NCI-H1436 treated with DMSO at 0.1 percent for 48 hours (cell line): ENCODE measurements around the gene SH3GLB2.
"Not testable (repeated sequence)": the region's sequence is repeated elsewhere in the genome, so short reads cannot be mapped to it uniquely, and the experiment has no call there.

Experiments used
- DNase-seq: peaks from one replicate; lab custom pipeline; 2025; lab: John Stamatoyannopoulos, UW

Gene SH3GLB2

DNA sequence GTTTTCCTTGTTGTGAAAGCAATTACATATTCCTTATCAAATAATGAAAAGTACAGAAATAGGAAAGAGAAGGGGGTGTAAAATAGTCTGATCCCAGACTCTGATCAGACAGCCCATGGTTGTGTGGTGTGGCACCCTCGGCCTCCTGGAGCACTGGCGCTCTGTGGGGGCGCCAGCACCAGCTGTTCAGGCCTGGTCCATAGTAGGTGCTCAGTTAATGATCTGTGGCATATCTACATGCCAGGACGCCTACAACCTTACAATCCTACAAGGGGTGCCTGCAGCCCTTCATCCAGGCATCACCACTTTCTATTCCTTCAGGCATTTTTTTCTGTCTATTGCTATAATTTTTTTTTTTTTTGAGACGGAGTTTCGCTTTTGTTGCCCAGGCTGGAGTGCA is 24.9 kb upstream of the SH3GLB2 start:
- no peak for DNase-seq

DNA sequence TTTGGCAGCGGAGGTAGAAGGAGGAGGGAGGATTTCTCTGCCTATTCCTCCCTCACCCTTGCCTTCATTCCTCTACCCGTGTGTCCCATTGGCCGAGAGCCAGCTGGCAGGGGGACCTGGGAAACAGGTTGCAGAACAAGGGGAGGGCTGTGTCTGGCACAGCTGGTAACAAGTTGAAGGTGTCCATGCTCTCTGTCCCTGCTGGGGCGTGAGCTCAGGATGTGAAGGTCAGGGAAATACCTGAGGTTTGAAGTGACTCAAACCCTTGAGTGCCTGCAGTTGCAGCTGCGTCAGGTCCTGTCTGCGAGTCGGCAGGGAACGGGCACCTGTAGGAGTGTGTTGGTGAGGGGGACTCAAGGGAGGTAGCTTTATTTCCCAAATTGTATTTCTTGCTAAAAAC is 24.5 kb upstream of the SH3GLB2 start:
- DNase-seq = no peak

DNA sequence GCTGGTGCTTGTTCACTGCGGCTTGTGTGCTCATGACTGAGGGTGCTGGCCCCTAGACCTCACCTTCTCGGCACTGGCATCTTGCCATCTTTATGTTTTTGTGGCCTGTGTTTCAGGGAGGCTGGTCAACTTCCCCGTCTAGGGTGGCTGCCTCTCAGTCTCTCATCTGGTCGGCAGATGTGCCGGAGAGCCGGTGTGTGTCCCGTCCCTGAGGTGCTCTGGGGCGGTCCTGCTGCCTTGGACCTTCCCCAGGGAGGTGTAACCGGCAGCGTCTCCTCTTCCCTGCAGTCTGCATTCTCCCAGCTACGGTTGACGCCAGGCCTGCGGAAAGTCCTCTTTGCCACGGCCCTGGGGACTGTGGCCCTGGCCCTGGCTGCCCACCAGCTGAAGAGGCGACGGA is 13.9 kb upstream of the SH3GLB2 start:
- DNase-seq = no peak

DNA sequence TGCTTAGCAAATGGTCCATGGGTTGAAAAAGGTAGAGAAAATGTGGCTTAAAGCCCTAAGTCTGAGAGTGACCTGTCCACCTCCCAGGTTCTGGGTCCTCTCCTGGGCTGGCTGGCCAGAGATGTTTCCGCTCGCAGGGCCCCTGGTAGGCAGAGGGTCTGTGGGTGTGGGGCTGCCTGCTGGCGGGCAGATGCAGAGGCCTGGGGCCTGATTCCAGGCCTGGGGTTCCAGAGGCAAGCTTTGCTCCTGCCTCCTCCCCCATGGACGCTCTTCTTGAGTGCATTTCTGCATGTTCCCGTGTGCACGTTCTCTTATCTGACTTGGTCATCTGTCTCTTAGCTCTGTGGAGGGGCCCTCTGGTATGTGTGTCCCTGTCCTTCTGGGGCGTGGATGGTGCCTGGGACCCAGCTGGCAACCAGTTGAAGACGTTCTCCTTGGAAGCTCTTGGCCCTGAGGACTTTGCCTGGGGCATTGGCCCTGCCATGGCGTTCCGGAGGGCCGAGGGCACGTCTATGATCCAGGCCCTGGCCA is 12.0 kb upstream of the SH3GLB2 start:
- no peak for DNase-seq

DNA sequence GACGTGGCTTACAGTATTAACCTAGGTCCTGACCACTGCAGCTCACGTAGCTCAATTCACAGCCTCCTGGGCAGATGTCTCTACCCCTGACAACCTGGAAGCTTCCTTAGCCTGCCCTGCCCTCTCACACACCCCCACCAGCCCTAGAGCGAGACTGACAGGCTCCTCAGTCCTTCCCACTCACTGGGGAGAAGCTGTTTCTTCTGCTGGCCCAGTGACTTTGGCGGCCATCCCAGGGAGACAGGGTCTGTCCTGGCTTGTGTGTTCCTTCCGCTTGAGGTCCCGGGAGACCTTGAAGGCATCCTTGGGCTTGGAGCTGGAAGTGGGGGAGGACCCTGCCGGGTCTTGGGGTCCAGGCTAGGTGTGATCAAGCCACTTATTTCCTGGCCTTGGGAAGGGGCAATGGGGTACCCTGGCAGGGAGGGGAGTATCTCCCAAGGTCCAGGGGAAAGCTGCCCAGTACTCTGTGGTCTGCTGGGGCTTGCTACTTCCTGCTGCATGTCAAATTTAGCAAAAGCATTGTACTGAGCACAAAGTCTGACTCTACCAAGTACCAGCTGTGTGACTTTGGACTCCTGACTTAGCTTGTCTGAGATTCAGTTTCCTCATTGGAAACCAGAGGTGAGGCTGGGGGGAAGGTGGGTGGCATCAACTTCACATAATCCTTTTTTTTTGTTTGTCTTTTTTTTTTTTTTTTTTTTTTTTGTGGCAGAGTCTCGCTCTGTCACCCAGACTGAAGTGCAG is 10.2 kb upstream of the SH3GLB2 start:
- DNase-seq = no peak

DNA sequence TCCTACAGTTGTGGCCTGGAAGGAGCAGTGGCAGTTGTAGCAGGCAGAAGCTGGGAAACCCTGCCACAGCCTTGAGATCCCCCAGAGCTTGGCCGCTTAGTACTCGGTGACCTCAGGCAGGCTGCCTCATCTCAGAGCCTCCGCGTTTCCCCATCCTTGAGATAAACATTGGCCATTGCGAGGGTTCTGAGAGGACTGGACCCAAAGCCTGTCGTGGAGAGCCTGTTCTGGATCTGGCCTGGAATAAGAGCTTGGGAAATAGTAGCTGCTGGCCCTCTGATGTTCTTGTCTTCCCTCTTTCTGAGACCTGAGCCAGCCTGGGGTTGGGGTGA is 9.6 kb upstream of the SH3GLB2 start:
- DNase-seq = no peak

DNA sequence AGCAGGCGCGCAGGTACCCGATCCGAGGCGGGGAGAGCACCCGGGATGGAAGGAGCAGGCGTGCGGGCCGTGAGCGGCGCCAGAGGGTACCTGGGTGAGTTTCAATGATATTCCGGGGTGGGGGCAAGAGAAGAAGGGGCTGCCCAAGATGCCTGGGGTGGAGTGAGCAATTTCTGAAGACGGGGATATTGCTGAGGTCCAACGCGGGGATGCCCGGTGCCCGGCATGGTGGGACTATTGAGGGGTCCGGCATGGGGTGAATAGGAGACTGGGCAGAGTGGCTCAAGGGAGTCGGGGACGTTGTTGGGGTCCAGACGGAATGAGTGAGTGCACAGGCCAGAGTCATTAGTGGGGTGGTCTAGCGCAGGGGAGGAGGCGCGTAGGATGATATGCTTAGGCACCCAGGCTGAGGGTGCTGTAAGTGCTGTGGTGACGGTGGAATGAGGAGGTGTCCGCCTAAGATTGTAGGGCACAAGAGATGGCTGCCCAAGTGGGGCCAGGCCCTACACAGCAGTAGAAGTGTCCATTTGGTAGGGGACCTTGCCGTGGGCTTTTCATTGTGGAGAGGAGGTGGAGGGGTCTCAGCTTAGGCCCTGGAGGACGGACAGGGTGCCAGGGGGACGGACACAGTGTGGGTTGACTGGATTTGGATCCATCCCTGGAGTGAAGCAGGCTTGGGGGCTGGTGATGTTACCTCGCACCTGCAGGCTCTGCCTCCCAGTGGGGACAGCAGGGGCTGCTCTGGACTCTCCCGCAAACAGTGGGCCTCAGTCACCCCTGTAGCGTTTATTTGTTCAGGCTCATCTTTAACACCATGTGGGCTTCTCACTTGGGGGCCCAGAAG is 9.0 kb upstream of the SH3GLB2 start:
- DNase-seq = no peak

DNA sequence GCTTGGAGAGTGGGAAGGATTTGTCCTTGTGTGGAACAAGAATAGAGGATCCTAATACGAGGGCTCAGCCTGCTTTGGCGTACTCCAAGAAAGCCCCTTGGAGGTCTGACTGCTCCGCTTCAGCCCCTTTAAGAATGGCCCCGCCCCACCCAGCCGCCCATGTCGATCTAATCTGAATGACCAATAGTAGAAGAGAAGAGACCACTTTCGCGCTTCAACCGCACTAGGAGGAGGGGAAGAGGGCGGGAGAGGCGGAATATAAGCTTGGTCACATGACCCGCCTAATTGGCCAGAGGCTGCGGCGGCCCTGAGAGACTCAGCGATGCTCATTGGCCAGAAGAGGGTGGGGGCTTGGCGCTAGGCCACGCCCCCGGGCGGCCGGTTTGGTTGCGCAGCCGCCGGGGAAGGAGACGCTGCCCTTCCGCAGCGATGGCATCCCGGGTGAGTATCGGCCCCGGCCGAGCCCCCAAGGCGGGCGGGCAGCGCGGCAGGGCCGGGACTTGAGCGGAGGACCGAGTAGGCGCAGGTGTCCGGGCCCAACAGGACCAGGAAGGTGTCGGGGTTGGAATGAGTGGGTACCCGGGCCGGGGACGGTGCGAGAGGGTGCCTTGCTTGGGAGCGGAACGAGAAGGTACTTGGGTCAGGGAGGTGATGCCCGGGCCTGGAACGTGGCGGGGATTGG is 8.3 kb upstream of the SH3GLB2 start, which contains the start of gene MIGA2:
Gene MIGA2 (plus strand): TSS at position 386 of the 682 bp plus-strand sequence. CDS start 3,969 bp downstream, outside the sequence.
- peak; percentile 98 for DNase-seq

DNA sequence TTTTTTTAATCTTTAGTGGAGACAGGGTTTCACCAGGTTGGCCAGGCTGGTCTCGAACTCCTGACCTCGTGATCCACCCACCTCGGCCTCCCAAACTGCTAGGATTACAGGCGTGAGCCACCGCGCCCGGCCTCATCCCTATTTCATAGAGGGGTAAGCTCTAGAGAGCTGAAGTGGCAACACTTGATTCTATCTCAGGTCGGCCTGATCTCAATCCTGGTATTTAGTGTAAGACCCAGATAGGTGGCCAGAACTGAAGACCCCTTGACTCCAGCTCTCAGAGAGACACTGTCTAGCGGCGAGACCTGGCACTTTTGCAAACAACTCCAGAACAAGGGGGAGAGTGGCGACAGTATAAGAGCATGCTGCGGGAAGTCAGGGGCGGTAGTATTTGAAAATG is 7.7 kb upstream of the SH3GLB2 start:
- not testable (repeated sequence) for DNase-seq

DNA sequence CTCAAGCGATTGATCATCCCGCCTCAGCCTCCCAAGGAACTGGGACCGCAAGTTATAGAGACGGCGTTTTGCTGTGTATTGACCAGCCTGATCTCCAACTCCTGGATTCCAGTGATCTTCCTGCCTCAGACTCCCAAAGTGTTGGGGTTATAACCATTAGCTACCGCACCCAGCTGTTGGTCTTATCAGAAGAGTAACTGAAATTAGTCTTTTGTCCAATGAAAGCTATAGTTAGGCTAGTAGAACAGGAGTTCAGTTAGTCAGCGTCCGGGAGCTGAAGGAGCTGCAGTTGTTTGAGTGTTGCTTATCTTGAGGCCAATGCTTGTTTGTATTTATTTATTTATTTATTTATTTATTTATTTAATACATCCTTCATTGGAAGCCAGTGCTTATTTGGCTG is 5.1 kb upstream of the SH3GLB2 start:
- DNase-seq = no peak

DNA sequence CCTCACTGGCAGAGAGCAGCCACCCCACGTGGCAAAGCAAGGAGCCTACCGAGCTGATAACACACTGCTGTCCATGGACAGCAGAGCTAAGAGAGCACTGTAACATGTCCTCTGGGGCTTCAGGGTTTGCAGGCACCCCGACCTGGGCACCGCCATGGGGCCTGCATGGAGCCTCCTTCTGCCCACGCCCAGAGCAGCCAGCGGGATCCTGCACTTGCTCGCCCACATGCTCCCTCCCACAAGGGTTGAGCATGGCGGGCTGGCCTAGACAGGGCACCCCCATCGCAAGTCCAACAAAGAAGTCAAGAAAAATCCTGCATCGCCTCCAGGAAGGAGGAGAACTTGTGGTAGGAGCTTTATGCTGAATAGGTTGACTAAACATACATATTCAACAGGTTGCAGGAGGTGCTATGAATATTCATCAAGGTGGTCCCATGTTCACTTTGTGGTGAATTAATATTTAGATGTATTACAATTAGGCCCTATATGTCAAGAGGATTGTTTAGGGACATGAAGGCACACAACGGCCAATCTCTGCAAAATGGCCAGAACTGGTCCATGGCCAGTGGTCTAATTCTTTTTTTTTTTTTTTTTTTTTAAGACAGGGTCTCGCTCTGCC is 4.5 kb upstream of the SH3GLB2 start:
- no peak for DNase-seq

DNA sequence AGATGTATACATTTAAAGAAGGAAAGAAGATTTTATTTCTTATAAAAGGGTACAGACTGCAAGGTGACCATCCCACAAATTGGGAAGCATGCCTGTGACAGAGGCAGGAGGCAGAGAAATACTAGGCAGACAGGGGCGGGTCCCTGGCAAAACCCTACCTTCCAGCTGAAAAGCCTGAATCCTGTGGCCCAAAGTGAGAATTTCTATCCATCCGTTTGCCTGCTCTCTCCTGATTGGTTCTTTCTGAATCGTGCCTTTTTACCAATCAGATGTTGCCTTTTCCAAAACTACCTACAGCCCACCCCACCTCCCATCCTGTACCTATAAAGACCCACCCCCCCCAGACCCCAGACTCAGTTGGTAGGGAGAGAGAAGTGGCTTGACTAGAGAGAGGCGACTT is 3.4 kb upstream of the SH3GLB2 start:
- no peak for DNase-seq

DNA sequence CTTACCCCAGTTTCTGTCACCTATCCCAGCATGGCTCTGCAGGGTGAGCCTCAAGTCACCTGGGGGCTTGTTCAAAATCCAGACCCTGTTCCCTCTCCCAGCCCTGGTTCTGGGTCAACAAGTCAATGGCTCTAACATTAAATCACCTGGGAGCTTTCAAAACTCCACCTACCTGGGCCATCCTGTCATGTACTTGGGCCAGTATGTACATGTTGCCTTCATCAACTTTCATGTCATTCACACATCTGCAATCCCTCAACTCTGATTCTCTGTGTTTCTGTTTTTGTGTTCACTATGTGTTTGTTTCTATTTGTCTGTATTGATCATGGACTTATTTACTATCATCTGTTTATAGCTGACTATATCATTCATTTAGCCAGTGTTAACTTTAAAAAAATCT is 2.1 kb upstream of the SH3GLB2 start:
- no peak for DNase-seq

DNA sequence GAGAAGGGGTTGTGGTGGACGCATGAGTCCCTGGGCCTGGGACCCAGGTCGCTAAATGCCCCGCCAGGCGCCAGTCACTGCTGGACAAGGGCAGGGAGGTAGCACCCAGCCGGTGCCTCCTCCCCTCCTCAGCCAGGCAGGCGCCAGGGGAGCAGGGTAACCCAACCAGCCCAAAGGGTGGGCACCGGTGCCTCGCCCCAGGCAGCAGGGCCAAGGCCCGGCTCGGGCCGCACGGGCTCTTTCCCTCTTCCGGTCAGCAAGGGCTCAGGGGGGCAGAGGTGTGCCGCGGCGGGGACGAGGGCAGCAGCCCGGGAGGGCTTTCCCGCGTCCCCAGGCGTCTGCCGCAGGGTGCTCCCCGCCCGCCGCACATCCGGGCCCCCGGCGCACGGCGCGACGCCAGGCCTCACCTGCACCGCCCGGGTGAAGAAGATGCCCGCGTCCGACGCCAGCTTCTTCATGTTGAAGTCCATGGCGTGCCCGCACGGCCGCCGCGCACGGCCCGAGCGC is 393 bp downstream of the SH3GLB2 start:
- no peak for DNase-seq

DNA sequence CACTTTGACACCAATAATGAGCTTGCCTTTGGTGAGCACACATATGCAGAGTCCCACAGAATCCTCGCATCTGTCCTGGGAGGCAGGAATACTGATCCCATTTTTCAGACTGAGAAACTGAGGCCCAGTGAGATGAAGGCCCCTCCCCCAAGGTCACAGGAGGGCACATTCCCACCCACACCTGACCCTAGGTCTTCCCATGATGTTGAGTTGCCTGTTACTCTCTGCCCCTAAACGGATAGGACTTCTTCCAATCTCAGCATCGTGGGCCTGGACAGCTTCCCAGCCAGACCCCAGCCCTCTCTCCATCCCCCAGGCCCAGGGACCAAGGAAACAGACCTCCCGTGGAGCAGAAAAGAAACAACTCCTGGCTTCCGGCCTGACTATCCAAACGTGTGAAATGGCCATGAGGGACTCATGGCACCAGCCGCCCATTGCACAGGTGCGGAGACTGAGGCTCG is 877 bp downstream of the SH3GLB2 start:
- no peak for DNase-seq

DNA sequence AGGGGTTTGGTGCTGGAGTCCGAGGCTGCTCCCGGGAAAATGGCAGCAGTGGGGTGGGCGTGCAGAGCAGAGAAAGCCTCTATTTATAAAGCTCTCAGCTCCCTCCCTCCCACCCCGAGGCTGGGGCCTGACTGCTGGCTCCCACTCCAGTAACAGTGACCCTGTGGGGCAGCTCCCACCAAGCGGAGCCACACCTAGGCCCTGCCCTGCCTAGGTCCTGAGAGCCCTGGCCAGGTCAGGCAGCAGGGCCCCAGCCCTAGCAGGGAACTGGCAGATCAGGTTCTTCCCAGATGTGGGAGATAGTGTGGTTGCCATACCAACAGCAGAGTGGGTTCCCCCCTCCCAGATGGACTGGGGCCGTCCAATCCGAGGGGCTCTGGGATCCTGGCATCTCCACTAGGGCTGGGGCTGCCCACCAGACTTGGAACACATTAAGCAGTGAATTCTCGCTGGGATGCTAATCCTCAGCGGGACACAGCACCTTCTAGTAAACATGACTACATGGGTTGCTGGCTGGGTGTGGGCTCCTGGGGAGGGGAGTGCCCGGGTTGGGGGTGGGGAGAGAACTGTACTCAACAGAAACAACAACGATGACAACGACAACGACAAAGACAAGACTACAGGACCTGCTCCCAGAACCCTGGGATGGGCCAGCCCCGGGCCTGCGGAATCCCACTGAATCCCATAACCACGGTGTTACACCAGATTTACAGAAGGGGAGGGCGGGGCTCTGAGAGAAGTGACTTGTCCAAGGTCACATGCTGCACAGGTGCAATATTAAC is 1.5 kb downstream of the SH3GLB2 start:
- DNase-seq = no peak

DNA sequence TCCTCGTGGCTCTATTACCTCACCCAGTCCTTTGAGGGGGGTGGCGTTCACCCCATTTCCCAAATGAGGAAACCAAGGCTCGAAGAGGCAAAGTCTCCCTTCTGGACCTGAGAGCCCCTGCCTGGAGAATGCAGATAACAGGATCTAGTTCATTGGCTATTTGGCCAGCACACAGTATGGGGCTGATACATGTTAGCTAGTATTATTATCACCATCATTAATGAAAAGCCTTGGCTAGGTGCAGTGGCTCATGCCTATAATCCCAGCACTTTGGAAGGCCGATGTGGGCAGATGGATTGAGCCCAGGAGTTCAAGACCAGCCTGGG is 4.3 kb downstream of the SH3GLB2 start:
- DNase-seq = no peak

DNA sequence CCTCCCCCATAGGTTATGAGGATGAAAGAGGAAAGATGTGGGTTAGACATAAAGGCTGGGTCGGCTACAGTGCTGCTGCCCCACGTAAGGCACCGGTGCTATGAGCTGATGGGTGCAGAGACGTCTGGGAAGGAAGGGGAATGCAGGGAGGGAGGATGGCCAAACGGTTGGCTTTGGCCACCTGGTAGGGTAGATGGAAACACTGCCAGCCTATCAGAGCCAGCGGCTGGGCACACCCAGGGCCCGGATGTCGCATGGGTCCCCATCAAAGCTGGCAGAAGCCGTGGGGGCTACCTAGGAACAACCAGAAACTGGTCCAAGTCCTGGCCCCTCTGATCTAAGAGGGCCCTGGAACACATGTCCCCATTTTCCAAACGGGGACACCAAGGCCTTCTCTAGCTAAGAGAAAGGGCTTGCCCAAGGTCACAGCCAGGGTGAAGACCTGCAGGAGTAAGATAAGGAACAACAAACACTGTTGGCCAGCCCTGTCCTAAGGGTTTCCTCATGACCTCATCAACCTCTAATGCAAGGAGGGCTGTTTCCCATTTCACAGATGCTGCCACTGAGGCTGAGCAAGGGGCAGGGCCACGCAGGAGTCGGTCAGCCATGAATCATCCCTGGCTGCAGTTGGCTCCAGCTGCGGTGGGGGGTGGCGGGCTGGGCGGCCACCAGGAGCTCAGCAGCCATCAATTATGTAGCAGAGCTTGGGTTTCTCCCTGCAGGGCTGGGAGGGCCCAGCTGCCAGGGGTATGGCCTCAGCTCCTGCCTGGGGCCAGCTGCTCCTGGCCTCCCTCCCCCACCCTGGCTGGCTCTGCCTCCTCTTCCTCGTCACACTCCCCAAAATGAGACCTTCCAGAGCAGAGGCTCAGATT is 4.9 kb downstream of the SH3GLB2 start:
- no peak for DNase-seq

DNA sequence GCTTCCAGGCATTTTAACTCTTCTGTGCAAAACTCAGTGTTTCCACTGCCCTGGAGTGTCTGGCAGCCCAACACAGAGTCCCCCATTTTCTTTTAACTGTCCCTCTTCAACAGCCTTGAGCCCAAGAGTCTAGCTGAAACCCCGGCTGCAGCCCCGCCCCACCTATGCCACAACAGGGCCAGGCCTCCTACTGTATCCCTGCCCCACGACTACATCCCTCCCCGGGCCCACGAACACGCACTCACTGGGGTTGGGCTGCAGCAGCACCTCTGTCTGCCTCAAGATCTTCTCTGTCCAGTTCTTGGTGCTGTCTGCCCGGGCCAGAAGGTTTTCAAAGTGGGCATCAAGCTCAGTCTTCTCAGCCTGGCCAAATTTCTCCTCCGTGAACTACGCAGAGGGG is 6.1 kb downstream of the SH3GLB2 start:
- DNase-seq = no peak

DNA sequence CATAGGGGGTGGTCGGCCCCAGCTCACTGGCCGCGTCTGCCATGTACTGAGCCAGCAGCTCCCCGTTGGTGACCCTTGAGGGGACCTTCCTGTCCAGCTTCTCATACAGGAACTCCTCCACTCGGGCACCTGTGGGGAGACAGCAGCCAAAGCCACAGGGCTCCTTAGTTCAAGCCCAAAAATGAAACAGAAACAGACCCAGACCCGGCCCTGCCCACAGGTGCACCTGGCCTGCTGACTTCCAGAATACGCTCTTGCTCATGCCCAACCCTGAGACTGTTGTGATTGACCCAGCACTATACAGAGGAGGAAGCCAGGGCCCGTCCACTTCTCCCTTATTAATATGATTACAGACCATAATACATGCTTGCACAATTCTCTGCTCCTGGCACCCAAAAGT is 7.0 kb downstream of the SH3GLB2 start:
- no peak for DNase-seq
